ENCODE results near the gene PDE5A. TPM values are rescaled to one million over a fixed set of nuclear protein-coding genes. Genes with fewer than 3 reads are reported as not detected.
A peak's percentile ranks its signal among the peaks of the same experiment; 100 is the strongest.
"Not testable (repeated sequence)": the region's sequence is repeated elsewhere in the genome, so short reads cannot be mapped to it uniquely, and the experiment has no call there.

PDE5A gene
- total and polyA plus RNA-seq, 2 experiments from 2014 or later, result 2.3 to 19.3 TPM

- Histone ChIP-seq H3K27me3 (no peaks in the 10 kb centered on the region), H3K36me3 (peaks cover 35% of the 10 kb centered on the region), H3K4me1 (ENCODE audit: low read depth) (no peaks in the 10 kb centered on the region), H3K9me3 (ENCODE audit: low read depth) (no peaks in the 10 kb centered on the region), H3K4me3 (no peak overlapping the region), H3K27ac (no peak overlapping the region)
- DNase-seq (ENCODE audit: low read depth in 1 of 2, low spot score in 1 of 2), result no peak
- no peak for TF ChIP-seq CTCF (IDR thresholded peaks at IDR 0.05; ENCODE audit: low read depth, low read length)
These were observed 148.8 kb downstream of the PDE5A start for GRCh38 chr4:119479835-119480234.

GRCh38 chr4:119479180-119479808 is 149.3 kb downstream of the PDE5A start:
- H3K9me3 ChIP-seq (ENCODE audit: low read depth), result no peaks in the 10 kb centered on the region
- H3K27ac ChIP-seq, result no peak overlapping the region
- TF ChIP-seq CTCF (IDR thresholded peaks at IDR 0.05; ENCODE audit: low read depth, low read length), result no peak
- no peaks in the 10 kb centered on the region for H3K4me1 ChIP-seq (ENCODE audit: low read depth)
- H3K36me3 ChIP-seq, result peaks cover 39% of the 10 kb centered on the region
- no peaks in the 10 kb centered on the region for H3K27me3 ChIP-seq
- no peak for DNase-seq (ENCODE audit: low read depth in 1 of 2, low spot score in 1 of 2)
- no peak overlapping the region for H3K4me3 ChIP-seq

- Histone ChIP-seq H3K27ac (no peak overlapping the region), H3K4me1 (ENCODE audit: low read depth) (no peaks in the 10 kb centered on the region), H3K9me3 (ENCODE audit: low read depth) (no peaks in the 10 kb centered on the region), H3K27me3 (no peaks in the 10 kb centered on the region), H3K36me3 (peaks cover 40% of the 10 kb centered on the region), H3K4me3 (no peak overlapping the region)
- no peak for DNase-seq (ENCODE audit: low read depth in 1 of 2, low spot score in 1 of 2)
- no peak for TF ChIP-seq CTCF (IDR thresholded peaks at IDR 0.05; ENCODE audit: low read depth, low read length)
These were observed 150.0 kb downstream of the PDE5A start for GRCh38 chr4:119478446-119479179.

- no peak for TF ChIP-seq CTCF (IDR thresholded peaks at IDR 0.05; ENCODE audit: low read depth, low read length)
These were observed 151.1 kb downstream of the PDE5A start for GRCh38 chr4:119477412-119478053.

GRCh38 chr4:119471259-119471658 is 157.3 kb downstream of the PDE5A start:
- TF ChIP-seq CTCF (IDR thresholded peaks at IDR 0.05; ENCODE audit: low read depth, low read length), result no peak
- Histone ChIP-seq H3K27me3 (no peaks in the 10 kb centered on the region), H3K9me3 (ENCODE audit: low read depth) (no peaks in the 10 kb centered on the region), H3K4me3 (no peak overlapping the region), H3K27ac (peak overlapping the region; percentile 55), H3K36me3 (peaks cover 27% of the 10 kb centered on the region), H3K4me1 (ENCODE audit: low read depth) (peaks cover 8% of the 10 kb centered on the region)
- no peak for DNase-seq (ENCODE audit: low read depth in 1 of 2, low spot score in 1 of 2)

More at GRCh38 chr4:119477412-119478053, 151.1 kb downstream of the PDE5A start:
- no peaks in the 10 kb centered on the region for H3K4me1 ChIP-seq (ENCODE audit: low read depth)
- H3K27me3 ChIP-seq, result no peaks in the 10 kb centered on the region
- H3K36me3 ChIP-seq, result peaks cover 49% of the 10 kb centered on the region
- no peaks in the 10 kb centered on the region for H3K9me3 ChIP-seq (ENCODE audit: low read depth)
- no peak for DNase-seq (ENCODE audit: low read depth in 1 of 2, low spot score in 1 of 2)
- H3K4me3 ChIP-seq, result no peak overlapping the region
- H3K27ac ChIP-seq, result peak overlapping the region; percentile 38

DNA sequence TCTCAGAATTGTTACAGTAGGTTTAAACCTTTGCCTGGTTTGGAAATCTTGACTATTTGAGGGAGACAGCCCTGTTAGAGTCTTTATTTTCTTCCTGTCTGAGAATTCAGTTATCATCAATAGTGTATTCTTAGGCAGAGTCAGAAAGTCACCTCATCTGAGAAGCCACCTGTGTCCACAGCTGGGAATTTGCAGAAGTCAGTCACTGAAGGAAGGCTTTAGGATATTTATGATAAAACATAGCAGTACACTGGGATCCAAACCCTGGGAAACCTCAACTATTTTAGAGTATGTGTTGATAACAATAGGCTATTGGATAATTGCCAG is 157.9 kb downstream of the PDE5A start:
- peak overlapping the region; percentile 55 for H3K27ac ChIP-seq
- not testable (repeated sequence) for DNase-seq (ENCODE audit: low read depth in 1 of 2, low spot score in 1 of 2); H3K27me3 ChIP-seq; H3K4me1 ChIP-seq (ENCODE audit: low read depth); H3K4me3 ChIP-seq; H3K9me3 ChIP-seq (ENCODE audit: low read depth)
- peaks cover 27% of the 10 kb centered on the region for H3K36me3 ChIP-seq

DNA sequence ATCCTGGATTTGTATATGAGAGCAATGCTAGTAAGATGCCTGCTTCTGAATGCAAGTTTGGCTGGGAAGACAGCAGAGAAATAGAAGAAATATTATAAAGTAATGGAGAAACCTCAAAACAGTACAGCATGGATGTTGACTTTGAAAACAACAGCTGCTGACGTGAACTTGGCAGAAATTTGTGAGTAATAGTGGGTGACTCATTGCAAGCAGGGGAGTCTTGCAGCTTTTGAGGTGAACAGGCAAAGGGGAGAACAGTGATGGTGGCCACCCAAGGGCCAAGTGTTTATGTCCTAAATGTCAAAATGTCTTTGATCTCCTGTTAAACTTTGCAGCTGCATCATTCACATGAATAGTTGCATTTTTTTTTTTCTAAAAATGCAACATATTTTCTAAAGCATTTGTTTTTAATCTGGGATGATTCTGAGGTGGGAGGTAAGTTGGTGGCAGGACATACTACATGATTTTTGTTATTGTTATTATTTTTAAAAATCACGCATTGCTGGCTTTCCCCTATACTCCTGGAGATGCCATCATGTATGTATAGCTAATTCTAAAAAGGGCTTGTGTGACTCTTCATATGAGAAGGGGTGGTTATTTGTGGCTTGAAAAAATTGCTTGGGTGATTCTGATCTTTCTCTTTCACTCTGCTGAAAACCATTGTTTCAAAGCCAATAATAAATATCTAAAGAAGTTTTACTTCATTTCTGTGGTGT is 158.4 kb downstream of the PDE5A start:
- not testable (repeated sequence) for H3K4me1 ChIP-seq (ENCODE audit: low read depth); H3K9me3 ChIP-seq (ENCODE audit: low read depth); H3K27me3 ChIP-seq; H3K4me3 ChIP-seq
- H3K36me3 ChIP-seq, result peaks cover 27% of the 10 kb centered on the region
- peak in 1 of 2 donors; percentile 63 for DNase-seq (ENCODE audit: low read depth in 1 of 2, low spot score in 1 of 2)
- H3K27ac ChIP-seq, result peak overlapping the region; percentile 55

DNA sequence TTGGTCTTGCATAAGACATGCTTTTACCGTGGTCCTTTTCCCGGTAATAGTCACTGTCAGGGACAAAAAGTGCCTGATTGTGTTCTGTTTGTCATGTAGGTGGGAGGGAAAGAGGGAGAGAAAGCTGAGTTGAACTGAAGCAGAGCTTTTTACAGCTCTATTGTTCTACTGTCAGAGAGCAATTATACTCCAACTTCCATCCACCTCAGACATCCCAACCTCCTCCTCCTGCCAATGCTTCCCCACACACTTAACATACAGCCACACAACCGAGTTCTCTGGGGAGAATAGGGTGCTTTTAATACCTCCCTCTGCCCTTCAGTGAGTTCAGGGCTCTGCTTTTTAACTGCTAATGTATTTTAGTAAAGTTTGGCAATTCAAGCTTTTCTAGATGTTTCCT is 159.6 kb downstream of the PDE5A start:
- not testable (repeated sequence) for H3K27me3 ChIP-seq; H3K27ac ChIP-seq; H3K4me1 ChIP-seq (ENCODE audit: low read depth); DNase-seq (ENCODE audit: low read depth in 1 of 2, low spot score in 1 of 2); H3K9me3 ChIP-seq (ENCODE audit: low read depth); H3K4me3 ChIP-seq
- H3K36me3 ChIP-seq, result peaks cover 22% of the 10 kb centered on the region
